T-helper 1 cell (primary cell): Measurements from ENCODE around the gene C22orf42.
A peak's percentile ranks its signal among the peaks of the same experiment; 100 is the strongest.
"Not testable (repeated sequence)": the region's sequence is repeated elsewhere in the genome, so short reads cannot be mapped to it uniquely, and the experiment has no call there.

Source experiments
- DNase-seq, 5 donors: peaks; one replicate each; pipeline ENCODE4 v3.0.0-alpha.2; 2012 to 2020
- total RNA-seq, 4 donors: gene quantifications; one replicate each; lab custom pipeline; 2026; lab: John Stamatoyannopoulos, UW

Gene C22orf42, protein sequence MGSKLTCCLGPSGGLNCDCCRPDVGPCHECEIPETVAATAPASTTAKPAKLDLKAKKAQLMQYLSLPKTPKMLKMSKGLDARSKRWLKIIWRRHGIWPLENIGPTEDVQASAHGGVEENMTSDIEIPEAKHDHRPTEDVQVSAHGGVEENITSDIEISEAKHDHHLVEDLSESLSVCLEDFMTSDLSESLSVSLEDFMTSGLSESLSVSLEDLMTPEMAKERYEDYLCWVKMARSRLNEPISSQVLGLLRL
- total RNA-seq, result 0 reads per million in 4 donors

DNA sequence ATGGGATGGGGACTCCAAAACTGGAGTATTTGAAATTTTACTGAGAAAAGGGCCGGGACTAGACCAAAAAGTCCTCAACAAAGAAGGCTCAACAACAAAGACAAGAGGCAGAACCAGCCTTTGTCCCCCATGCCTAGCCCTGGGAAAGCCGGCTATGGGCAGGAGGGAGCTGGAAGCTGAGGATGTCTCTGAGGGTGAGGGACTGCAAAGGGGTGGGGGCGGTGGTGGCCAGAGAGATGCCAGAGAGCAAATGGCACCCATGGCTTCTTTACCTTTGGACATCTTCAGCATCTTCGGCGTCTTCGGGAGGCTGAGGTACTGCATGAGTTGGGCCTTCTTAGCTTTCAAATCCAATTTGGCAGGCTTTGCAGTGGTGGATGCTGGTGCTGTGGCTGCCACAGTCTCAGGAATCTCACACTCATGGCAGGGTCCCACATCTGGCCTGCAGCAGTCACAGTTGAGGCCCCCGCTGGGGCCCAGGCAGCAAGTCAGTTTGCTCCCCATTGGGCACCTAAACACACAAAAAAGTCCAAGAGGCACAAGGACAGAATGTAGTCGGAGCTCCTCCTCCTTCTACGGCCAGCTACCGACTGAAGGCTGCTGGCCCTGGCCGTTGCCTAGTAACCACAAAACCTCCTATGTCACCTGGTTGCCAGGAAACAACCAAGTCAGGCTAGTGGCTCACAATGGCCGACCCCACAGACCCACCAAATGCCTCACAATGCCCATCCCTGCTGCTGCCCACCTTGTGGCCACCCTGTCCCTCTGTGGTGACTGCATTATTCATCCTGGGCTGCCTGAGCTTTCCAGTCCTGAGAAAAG, at the start of gene C22orf42:
C22orf42 (minus strand) TSS at position 592 of the 822 bp plus-strand sequence; CDS start at position 504, 88 bp downstream.
- no peak for DNase-seq

DNA sequence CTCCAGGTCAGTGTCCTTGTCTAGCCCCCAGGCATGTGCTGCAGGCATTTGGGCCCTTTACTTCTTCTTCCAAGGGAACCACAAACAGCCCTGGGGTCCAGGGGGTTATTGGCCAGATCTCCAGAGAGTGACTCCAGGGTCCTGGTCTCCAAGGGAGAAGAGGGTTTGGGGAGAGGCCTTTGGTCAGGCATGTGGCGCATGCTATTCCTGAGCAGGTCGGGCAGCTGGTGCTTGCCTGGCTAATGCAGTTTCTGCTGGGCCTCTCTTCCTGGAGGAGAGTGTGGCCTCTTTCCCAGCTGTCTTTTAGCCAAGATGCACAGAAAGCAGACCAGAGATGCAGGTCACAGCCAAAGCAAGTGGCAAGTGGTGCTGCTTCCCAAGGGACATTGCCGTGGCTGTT, 49.6 kb upstream of the C22orf42 start:
- DNase-seq, result no peak

DNA sequence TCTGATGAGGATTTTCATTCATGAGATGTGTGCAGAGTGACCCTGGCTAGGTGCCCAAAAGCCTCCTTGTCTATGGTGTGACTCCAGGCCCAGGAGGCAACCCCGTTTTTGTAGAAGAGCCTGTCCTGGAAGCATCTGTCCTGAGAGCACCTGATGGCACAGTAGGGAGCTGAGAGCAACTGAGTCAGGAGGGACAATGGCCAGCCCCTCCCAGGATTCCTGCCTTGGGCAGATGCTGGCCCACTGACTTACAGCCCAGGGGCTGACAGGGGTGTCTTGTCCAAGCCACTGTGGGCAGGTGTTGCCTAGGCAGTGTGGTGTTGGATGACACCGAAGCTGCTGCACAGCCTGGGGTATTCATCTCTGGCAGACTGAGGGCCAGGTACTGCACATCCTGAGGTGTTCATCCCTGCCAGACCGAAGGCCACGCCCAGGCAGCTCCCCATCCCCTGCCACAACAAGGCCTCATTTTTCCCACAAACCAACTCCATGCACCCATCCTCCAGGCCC, 48.9 kb upstream of the C22orf42 start:
- DNase-seq, result no peak

DNA sequence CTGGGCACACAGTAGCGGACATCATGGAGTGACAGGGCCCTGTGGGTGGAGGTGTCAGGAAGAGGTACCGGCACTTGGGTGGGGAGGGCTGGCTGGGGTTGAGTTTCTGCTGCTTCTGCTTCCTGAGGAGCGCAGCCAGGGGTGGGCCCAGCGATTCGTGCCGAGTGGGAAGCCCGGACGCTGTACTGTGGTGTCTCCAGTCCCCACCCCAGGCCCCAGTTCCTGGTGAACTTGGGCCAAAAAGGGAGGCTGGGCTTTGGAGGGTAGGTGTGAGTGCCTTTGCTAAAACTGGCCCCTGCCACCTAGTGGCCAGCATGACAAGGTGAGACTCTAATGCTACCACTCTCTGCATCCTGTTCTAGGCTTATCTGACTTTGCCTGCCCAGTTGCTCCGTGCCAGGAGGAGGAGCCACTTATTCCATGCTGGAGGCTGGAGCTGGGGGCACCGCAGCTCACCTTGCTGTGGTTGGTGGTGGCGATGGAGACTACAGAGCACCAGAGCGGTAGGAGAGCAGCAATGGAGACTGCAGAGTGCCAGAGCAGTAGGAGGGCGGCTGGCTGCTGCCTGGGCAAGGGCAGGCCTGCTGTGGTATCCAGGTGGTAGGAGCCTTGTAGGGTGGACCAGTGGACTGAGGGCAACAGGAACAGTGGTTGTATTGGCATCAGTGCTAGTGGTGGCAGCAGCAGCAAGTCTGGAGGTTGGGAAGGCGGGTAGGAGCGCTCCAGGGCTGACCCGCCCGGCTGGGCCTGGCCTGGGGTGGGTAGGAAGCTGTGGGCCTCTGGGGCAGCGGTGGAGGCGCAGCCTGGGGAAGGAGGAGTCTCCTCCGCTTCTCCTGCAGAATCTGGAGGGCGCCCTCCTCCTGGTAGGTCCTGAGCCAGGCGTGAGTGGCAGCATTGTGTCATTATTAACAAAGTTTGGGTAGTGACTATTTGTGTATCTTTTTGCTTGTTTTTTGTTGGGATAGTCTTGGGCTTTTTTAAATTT, 48.0 kb upstream of the C22orf42 start:
- DNase-seq, result peak in 2 of 5 donors; percentile 30 to 53

DNA sequence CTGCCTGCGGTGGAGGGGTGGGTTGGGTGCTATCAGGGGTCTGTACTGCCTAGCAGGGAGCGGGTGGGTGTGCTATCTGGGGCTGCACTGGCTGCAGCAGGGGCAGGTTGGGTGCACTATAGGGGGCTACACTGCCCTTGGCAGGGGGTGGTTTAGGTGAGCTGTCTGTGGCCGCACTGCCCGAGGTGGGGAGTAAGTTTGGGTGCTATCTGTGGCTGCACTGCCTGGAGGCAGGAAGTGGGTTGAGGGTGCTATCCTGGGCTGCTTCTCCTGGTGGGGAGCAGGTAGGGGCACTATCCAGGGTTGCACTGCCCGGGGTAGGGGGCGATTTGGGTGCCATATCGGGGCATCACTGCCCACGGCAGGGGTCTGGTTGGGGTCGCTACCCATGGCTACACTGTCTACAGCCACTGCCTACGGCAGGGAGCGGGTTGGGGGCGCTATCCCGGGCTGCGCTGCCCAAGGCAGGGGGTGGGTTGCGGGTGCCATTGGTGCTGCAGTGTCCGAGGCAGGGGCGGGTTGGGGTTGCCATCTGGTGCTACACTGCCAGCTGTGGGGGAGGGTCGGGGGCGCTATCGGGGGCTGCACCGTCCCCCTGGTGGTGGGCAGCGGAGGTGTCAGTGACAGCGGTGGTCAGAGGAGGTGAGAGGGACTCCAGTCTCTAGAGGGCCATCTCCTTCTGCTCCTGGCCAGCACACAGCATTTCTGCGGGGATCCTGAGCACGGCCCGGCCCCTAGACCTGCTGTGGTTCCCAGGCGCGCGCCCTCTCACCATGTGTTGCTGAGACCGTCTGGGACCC, 47.1 kb upstream of the C22orf42 start:
- no peak for DNase-seq

DNA sequence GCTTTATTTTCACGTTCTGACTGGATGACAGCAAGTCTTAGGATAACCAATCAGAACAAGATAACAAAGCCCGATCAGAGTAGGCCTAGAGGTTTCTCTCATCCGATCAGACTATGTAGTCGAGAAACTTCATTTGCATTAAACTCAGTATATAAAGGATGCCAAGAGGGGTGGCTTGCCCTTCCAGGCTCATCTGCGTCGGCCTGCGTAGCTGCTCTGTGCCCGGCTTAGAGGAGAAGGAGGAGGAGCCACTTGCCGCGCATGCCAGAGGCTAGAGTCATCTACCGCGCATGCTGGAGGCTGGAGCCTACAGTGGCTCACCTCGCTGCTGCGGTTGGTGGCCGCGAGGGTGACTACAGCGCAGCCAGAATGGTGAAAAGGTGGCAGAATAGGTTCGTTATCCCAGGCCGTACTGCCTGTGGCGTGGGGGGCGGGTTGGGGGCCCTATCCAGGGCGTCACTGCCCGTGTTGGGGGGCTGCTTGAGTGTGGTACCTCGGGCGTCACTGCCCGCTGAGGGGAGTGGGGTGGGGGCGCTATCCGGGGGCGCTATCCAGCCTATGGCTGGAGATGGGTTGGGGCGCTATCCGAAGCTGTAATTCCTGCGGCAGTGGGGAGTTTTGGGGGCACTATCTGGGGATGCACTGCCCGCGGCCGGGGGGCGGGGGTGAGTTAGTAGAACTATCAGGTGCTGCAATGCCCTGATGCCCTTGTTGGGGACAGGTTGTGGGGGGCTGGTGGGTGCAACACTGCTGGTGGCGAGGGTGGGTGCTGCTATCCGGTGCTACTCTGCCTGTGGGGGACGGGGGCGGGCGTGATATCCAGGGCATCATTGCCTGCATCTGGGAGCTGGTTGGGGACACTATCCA, 46.0 kb upstream of the C22orf42 start, which contains the start of gene RFPL2:
RFPL2 (minus strand) TSS at position 218 of the 867 bp plus-strand sequence. CDS start 2,622 bp downstream, outside the sequence.
- DNase-seq, result peak in 2 of 5 donors; percentile 25 to 31

DNA sequence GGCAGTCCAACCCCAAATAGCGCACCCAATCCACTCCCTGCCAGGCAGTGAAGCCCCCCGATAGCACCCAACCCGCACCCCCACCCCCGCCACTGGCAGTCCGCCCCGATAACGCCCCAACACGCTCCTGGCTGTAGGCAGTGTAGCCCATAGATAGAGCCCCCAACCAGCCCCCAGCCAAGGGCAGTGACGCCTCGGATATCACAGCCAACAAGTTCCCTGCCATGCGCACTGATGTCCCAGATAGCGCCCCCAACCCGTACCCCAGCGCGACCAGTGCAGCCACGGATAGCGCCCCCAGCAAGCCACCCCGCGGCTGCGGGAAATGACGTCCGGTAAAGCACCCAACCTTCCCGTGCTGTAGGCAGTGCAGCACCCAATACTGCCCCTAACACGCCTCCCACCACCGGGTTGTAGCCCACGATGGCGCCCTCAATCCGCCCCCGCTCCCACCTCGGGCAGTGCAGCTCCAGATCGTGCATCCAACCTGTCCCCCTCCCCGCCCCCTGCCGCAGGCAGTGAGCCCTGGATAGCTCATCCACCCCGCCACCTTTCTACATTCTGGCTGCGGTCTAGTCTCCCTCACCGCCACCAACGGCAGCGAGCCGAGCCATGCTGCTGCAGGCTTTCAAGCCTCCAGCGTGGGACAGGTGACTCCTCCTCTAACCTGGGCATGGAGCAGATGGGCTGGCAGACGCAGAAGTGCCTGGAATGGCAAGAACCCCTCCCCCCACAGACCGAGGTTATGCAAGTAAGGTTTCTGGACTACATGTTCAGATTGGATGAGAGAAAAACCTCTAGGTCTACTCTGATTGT, 45.1 kb upstream of the C22orf42 start:
- no peak for DNase-seq

DNA sequence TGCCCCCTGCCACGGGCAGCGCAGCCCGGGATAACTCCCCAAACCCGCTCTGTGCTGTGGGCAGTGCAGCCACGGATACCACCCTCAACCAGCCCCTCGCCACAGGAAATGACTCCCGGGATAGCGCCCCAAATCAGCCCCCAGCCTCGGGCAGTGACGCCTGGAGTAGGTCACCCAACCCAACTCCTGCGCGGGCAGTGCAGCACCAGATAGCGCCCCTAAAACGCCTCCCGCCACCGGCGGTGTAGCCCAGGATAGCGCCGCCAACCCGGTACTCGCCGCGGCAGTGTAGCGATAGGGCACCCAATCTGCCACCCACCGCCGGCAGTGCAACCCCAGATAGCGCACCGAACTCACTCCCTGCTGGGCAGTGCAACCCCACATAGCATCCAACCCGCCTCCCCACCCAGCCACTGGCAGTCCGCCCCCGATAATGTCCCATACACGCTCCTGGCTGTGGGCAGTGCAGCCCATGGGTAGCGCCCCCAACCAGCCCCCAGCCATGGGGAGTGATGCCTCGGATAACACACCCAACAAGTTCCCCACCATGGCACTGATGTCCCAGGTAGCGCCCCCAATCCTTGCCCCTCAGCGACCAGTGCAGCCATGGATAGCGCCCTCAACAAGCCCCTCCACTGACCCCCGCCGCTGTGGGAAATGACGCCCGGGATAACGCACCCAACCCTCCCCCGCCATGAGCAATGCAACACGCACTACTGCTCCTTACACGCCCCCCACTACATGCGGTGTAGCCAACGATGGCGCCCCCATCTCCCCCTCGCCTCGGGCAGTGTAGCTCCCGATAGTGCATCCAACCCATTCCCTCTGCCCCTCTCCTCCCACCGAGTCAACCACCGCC, 44.3 kb upstream of the C22orf42 start:
- DNase-seq, result no peak

DNA sequence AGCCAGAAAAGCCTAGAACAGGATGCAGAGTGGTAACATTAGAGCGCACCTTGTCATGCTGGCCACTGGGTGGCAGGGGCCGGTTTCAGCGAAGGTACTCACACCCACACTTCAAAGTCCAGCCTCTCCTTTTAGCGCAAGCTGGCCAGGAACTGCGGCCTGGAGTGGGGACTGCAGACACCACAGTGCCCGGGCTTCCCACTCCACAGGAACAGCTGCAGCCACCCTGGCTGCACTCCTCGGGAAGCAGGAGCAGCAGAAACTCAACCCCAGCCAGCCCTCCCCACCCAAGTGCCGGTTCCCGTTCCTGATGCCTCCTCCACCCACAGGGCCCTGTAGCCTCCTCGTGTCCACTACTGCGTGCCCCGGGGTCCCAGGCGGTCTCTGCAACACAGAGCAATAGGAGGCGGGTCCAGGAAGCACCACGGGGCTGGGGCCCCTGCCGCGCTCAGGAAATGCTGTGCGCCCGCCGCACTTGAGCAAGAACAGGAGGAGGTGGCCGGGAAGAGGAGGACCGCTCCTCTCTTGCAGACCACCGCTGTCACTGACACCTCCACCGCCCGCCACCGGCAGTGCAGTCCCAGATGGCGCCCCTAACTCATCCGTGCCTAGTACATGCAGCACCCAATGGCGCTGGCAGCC, 43.6 kb upstream of the C22orf42 start:
- peak in 1 of 5 donors; percentile 55 for DNase-seq

DNA sequence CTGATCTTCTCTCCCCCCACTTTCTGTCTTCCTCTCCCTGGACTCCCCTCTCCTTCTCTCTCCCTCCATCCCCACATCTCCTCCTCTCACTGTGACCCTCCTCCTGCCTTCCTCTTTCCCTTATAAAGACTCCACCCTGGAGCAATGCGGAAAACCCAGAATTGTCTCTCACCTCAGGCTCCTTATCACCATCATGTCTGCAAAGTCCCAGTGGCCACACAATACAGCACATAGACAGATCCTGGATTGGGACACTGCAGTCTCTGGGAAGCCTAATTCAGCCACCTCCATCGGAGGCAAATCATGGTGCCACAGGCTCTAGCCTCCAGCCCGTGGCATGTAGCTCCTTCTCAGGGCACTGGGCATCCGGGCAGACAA, 43.0 kb upstream of the C22orf42 start:
- no peak for DNase-seq

DNA sequence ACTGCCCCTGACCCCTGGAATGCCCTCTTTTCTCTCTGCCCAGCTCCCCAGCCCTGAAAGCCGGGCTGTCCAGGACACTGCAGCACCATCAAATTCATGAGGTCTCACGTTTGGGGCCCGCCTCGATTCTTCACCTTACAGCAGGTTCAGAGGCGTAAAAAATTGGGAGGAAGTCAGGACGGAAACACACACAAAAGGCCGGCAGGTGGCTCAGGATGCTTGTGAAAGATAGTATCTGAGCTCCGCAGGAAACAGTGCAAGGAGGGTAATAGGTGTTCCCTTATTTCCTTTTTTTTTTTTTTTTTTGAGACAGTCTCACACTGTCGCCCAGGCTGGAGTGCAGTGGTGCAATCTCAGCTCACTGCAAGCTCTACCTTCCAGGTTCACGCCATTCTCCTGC, 41.6 kb upstream of the C22orf42 start:
- DNase-seq, result peak in 1 of 5 donors; percentile 55

DNA sequence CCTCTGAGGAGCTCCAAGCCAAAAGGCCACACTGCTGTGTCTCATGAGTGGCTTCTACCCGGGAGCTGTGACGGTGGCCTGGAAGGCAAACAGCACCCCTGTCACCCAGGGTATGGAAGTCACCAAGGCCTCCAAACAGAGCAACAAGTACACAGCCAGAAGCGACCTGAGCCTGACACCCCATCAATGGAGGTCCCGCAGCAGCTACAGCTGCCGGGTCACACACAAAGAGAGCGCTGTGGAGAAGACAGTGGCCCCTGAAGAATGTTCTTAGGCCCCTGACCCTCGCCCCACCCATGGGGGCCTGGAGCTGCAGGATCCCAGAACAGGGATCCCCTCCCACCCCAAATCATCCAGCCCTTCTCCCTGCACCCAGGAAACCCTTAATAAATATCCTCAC, 40.9 kb upstream of the C22orf42 start:
- no peak for DNase-seq

DNA sequence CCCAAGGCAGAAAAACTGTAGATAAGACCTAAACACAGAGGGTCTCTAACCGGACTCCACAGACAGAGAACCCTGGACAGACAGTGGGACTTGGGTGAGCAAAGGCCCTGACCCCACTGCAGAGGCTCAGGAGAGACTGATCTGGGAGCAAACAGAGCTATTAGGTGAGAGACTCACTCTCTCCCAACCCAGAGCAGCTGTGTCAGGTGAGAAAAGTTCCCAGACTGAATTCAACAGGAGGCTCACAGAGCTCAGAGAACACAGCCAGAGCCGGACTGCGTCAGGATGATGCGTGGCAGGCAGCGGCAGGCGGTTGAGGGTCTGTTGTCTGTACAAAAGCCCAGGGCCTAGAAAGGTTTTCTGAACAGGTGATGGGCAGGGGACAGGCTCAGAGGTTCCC, 40.2 kb upstream of the C22orf42 start:
- no peak for DNase-seq

DNA sequence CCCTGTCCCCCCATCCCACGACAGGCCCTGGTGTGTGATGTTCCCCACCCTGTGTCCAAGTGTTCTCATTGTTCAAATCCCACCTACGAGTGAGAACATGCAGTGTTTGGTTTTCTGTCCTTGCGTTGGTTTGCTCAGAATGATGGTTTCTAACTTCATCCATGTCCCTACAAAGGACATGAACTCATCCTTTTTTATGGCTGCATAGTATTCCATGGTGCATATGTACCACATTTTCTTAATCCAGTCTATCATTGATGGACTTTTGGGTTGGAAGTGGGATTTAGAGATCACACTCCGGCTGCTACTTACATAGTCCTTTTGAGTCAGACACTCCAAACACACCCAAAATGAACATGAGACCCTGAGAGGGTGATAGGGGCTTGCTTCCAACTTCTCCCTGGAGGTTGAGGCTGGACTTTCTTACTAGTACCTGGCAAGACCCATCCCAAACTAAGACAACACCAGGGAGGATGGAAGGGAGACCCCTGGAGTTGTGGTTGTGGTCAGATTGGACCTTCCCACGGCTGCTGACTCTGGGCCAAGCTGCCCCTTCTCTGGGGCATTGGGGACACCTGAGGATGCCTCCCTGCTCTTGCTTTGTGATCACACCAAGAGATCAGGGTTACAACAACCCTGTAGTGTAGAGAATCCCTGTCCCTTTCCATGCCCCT, 38.6 kb upstream of the C22orf42 start:
- not testable (repeated sequence) for DNase-seq

DNA sequence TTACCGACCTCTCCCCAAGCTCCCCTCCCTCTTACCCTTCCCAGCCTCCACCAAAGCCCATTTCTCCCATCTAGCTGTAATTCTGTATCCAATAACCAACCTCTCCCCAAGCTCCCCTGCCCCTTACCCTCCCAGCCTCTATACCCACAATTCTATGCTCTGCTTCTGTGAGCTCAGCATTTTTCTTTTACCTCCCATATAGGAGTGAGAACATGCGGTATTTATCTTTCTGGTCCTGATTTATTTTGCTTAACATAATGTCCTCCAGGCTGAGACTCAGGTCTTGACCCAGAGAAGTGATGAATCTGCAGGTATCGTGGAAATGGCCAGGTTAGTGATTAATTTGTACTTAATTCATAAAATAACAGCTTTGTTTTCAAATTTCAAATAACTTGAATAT, 36.8 kb upstream of the C22orf42 start:
- not testable (repeated sequence) for DNase-seq

DNA sequence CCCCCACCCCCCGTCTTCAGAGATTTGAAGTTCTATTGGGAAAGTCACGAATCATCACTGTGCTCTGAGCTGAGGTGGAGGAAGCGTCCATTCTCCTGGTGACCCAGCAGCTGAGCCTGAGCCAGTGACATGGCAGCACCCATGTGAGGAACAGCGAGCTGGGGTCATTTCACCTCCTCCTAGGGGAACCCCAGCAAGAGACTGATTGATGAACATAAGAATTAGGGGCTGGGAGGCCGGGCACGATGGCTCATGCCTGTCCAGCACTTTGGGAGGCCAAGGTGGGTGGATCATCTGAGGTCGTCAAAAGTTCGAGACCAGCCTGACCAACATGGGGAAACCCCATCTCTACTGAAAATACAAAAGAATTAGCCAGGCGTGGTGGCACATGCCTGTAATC, 34.2 kb upstream of the C22orf42 start:
- not testable (repeated sequence) for DNase-seq

DNA sequence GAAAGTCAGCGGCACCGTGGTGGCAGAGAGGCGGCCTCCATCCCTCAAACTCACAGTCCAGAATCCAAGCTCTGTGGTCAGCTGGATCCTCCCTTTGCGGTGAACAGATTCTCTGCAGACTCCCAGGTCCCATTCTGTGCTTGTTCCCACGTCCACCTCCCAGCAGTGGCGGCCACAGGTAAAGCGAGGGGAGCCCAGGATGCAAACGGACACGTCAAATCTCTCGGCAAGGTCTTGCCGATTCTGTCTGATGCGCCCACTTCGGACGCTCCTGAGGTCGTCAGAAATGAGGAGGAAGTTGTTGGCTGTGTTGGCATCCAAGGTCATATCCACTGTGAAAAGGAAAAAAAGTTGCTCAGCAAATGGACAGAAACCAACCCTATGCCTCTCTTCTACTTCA, 31.9 kb upstream of the C22orf42 start:
- DNase-seq, result not testable (repeated sequence)

DNA sequence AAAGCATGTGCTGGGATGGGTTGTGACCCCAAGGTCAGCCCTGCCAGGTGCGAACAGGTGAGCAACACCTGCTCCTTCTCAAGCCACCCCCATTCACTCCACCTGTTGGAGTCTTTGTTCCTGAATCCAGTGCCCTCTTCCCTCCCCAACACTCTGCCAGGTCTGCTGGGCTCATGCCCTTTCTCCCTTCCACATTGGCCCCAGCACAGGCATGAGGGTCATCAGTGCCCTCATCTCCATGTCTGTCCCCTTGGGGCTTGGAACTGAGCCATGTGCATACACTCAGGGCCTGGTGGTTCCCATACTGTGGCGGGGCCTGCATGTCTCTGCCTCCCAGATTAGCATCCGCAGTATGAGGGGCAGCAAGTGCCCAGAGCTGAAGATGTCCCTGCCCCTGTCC, 26.7 kb upstream of the C22orf42 start:
- no peak for DNase-seq
